ENCODE measurements around the gene TNF. TPM values are rescaled to one million over a fixed set of nuclear protein-coding genes. Genes with fewer than 3 reads are reported as not detected.
A peak's percentile ranks its signal among the peaks of the same experiment; 100 is the strongest.

TNF gene
- total RNA-seq, 1 experiment from 2014 or later, result 0.64 TPM

GRCh38 chr6:31558631-31559500, 16.5 kb upstream of the TNF start:
- intact Hi-C loops (cut with micrococcal nuclease; ENCODE audit: unreplicated experiment), result no loop called here
- in situ Hi-C loops (cut with HindIII; ENCODE audit: low pct_unique_long_range_greater_than_20kb, low sequenced_read_pairs), result no loop called here
- peaks cover 13% of the 10 kb centered on the region for H3K4me1 ChIP-seq (ENCODE audit: control insufficient read depth, insufficient read depth, low read length)
- no TSS peak for BruUV-seq (replicated peaks)
- ChIA-PET CTCF (interaction anchor here (1.0 kb wide), 1 partner anchor 10 kb away, joined by 3 read pairs; no protein-coding TSS in a partner anchor), POLR2A (interaction anchor here (0.8 kb wide), 1 partner anchor 58 kb away, joined by 6 read pairs; no protein-coding TSS in a partner anchor)
- H3K4me3 ChIP-seq (ENCODE audit: low read depth in 2 of 2, low read length in 2 of 2), result no peak overlapping the region
- no peak overlapping the region for H3K27ac ChIP-seq (ENCODE audit: low read length)
- no peaks in the 10 kb centered on the region for H3K9me3 ChIP-seq (ENCODE audit: control insufficient read depth, insufficient read depth, low read depth, low read length)
- TF ChIP-seq TCF7L2 (IDR thresholded peaks at IDR 0.05; ENCODE audit: low read depth, low read length) (no peak), REST (IDR thresholded peaks at IDR 0.05; ENCODE audit: insufficient read depth in 1 of 2, low read depth in 2 of 2, low read length in 1 of 2) (no peak), POLR2AphosphoS5 (IDR thresholded peaks at IDR 0.05; ENCODE audit: low read depth, low read length) (no peak), SIN3A (IDR thresholded peaks at IDR 0.05; ENCODE audit: borderline replicate concordance, insufficient read depth, low read depth, low read length) (no peak)
- TF ChIP-seq, protein P1, sequence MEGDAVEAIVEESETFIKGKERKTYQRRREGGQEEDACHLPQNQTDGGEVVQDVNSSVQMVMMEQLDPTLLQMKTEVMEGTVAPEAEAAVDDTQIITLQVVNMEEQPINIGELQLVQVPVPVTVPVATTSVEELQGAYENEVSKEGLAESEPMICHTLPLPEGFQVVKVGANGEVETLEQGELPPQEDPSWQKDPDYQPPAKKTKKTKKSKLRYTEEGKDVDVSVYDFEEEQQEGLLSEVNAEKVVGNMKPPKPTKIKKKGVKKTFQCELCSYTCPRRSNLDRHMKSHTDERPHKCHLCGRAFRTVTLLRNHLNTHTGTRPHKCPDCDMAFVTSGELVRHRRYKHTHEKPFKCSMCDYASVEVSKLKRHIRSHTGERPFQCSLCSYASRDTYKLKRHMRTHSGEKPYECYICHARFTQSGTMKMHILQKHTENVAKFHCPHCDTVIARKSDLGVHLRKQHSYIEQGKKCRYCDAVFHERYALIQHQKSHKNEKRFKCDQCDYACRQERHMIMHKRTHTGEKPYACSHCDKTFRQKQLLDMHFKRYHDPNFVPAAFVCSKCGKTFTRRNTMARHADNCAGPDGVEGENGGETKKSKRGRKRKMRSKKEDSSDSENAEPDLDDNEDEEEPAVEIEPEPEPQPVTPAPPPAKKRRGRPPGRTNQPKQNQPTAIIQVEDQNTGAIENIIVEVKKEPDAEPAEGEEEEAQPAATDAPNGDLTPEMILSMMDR (IDR thresholded peaks at IDR 0.05), result no peak
- peaks cover 10% of the 10 kb centered on the region for H3K36me3 ChIP-seq (ENCODE audit: control insufficient read depth, insufficient read depth, low read length)
- no peaks in the 10 kb centered on the region for H3K27me3 ChIP-seq (ENCODE audit: control insufficient read depth, insufficient read depth, low read length)
- ATAC-seq, result no peak
- DNase-seq (ENCODE audit: low read depth, low spot score), result no peak

DNA sequence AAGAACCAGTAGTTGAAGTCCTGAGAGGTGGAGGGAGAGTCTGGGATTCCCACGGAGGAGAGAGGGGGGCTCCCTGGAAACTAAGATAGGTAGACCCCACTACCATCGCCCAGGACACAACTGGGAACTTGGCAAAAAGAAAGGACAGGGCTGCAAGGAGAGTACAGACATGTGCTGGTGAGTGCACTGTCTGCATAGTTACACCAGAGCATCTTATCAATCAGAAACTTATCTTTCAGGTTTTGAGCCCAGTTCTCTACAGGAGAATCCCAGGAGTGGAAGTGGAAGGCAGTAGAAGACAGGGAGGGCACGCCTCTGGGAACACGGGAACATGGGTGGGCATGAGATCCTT, 15.8 kb upstream of the TNF start:
- Histone ChIP-seq H3K4me1 (ENCODE audit: control insufficient read depth, insufficient read depth, low read length) (peaks cover 13% of the 10 kb centered on the region), H3K27me3 (ENCODE audit: control insufficient read depth, insufficient read depth, low read length) (no peaks in the 10 kb centered on the region), H3K4me3 (ENCODE audit: low read depth in 2 of 2, low read length in 2 of 2) (no peak overlapping the region), H3K27ac (ENCODE audit: low read length) (no peak overlapping the region), H3K36me3 (ENCODE audit: control insufficient read depth, insufficient read depth, low read length) (peaks cover 6% of the 10 kb centered on the region; the same call in 1 of the 2 replicates), H3K9me3 (ENCODE audit: control insufficient read depth, insufficient read depth, low read depth, low read length) (no peaks in the 10 kb centered on the region)
- 0 out of 2 replicates have a peak, but pooled peaks have one; percentile 5 for ATAC-seq
- intact Hi-C loops (cut with micrococcal nuclease; ENCODE audit: unreplicated experiment), result no loop called here
- CTCF ChIA-PET, result interaction anchor here (1.0 kb wide), 1 partner anchor 10 kb away, joined by 3 read pairs; no protein-coding TSS in a partner anchor
- no peak for DNase-seq (ENCODE audit: low read depth, low spot score)
- POLR2A ChIA-PET, result no interaction called here
- TF ChIP-seq SIN3A (IDR thresholded peaks at IDR 0.05; ENCODE audit: borderline replicate concordance, insufficient read depth, low read depth, low read length), result no peak
- TF ChIP-seq POLR2AphosphoS5 (IDR thresholded peaks at IDR 0.05; ENCODE audit: low read depth, low read length), result no peak
- TF ChIP-seq, protein P1 (IDR thresholded peaks at IDR 0.05), result no peak
- TF ChIP-seq TCF7L2 (IDR thresholded peaks at IDR 0.05; ENCODE audit: low read depth, low read length), result no peak
- TF ChIP-seq REST (IDR thresholded peaks at IDR 0.05; ENCODE audit: insufficient read depth in 1 of 2, low read depth in 2 of 2, low read length in 1 of 2), result no peak
- in situ Hi-C loops (cut with HindIII; ENCODE audit: low pct_unique_long_range_greater_than_20kb, low sequenced_read_pairs), result no loop called here
- no TSS peak for BruUV-seq (replicated peaks)

Data from Panc1 (cell line).